Cortex of kidney (tissue), 1 donor: Measurements from ENCODE around the gene GSPT2.
"Not testable (repeated sequence)": the region's sequence is repeated elsewhere in the genome, so short reads cannot be mapped to it uniquely, and the experiment has no call there.

ENCODE experiments used
- DNase-seq: peaks from one replicate; lab custom pipeline; 2025; lab: John Stamatoyannopoulos, UW

Gene GSPT2

GRCh38 chrX:51743179-51743957 lies at the start of gene GSPT2:
Gene GSPT2, plus strand, starts transcription at chrX:51743442. Its CDS starts 185 bp downstream, at chrX:51743627.
- no peak for DNase-seq

- DNase-seq, result no peak
Measured at GRCh38 chrX:51694254-51694653, 49.0 kb upstream of the GSPT2 start.

DNA sequence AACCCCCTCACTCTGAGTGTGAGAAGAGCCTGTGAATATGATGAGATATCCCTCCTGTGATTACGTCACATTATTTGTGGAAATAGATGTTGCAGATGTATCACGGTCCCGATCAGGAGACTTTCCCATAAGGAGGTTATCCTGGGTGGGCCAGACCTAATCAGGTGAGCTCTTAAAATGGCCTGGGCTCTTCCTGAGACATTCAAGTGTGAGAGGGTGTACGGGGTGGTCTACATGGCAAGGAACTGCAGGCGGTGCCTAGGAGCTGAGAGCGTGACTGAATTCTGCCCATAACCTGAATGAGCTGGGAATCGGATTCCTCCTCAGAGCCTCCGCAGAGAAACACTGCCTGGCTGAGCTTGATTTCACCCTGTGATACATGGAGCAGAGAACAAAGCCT lies 45.8 kb upstream of the GSPT2 start:
- DNase-seq, result no peak

- DNase-seq, result not testable (repeated sequence)
Measured at GRCh38 chrX:51710277-51711164, 32.7 kb upstream of the GSPT2 start, which contains the start of gene CENPVL1. Gene CENPVL1, plus strand, starts transcription at chrX:51710512. Its CDS starts 0 bp downstream, at chrX:51710512.

DNA sequence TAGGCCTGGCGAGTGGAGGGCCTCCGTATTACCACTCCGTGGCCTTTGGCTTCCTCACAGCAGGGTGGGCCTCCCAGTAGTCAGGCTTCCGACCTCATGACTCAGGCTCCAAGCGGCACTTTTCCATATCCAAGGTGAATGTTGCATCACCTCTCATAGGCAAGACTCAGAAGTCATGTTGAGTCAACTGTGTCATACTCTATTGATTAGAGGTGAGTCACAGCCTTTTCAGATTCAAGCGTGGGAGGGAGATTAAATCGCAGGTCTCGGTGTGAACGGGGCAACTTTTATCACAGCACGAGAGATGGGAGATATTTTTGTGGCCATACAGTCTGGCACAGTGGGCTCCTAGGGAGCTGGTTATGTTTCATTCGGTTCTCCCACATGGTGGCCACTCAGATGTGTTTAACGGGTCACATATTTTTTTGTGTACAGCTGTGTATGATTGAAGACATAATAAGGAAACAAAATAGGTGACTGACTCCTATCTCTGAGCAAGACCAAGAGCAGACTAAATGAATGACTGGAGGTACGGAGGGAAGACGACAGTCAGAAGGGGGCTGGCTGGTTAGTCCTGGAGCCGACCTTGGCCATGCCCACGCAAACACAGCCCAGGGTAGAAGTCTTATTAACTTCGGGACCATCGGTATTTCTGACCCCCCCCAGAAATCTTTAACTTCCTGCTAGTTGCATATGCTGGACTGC lies 30.1 kb upstream of the GSPT2 start:
- DNase-seq, result not testable (repeated sequence)

- DNase-seq, result no peak
Measured at GRCh38 chrX:51728202-51728601, 15.0 kb upstream of the GSPT2 start.

- DNase-seq, result no peak
Measured at GRCh38 chrX:51737091-51737490, 6.2 kb upstream of the GSPT2 start.

- DNase-seq, result no peak
Measured at GRCh38 chrX:51742586-51742985, 656 bp upstream of the GSPT2 start.

DNA sequence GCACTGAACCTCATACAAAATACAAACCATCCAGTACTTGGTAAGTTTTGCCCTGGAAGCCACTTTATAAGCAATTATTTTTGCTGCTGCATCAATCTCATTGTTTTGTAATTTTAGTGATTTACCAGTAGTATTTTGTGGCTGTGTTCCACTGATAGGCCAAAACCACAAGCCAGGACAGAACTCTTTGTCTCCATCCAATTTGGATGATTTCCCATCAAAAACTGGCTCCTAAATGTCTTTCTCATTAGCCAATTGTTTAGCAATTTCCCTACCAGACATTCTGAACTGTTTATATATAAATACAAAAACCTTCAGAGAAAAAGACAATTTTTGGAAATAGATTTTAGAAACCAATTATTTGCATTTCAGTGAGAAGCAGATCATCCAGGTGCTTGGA lies 4.4 kb downstream of the GSPT2 start:
- DNase-seq, result no peak

DNA sequence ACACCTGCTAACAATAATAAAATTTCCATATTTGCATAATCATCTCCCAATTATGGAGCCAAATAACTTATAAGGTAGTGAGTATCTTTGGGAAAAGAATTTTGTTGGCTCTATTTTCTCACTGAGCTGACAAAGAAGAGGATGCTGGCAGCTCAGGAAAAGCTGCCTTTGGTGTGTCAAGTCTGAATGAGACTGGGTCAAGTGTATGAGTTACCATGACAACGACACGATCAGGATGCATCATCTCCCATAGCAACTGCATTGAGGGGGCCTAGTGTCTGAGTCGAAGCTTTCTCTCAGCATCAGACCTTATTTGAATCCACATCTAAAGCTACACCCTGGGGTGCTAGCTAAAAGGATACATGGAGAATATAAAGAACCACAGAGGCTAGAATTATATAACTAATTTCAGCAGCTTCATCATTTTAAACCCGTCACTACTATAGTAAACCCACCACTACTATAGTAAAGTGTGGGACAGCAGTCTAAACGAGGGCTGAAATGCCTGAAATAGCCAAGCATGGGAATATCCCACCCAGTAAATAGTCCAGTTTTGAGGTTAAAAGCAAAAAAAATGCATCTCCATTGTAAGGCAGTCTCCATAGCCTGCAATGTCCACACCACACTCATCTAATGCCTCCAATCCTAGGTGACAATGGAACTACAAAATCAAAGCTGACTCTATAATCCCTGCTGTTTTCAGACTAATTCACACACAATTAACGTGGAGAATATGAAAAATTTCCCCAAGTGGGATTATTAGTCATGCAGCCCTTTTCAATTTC lies 16.0 kb downstream of the GSPT2 start:
- DNase-seq, result no peak

DNA sequence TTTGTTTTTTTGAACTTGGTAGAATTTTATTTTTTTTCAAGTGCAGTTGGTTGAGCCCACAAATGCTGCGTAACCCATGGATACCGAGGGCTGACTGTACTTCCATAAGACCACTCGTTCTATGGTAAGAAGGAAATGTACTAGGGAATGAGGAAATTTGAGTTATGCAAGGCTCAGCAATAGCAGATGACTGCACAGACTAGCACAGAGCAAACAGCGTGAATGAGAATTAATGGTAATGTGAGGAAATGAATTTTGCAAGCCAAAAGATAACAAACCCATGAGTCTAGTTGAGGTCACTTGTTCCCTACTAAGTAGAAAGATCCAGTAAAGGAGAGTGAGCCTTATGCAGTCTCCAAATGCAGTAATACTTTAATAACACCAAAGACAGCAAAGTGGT lies 17.4 kb downstream of the GSPT2 start:
- no peak for DNase-seq

- DNase-seq, result no peak
Measured at GRCh38 chrX:51766546-51766945, 23.3 kb downstream of the GSPT2 start.

GRCh38 chrX:51776851-51777250 lies 33.6 kb downstream of the GSPT2 start:
- DNase-seq, result no peak

GRCh38 chrX:51779306-51779705 lies 36.1 kb downstream of the GSPT2 start:
- no peak for DNase-seq

DNA sequence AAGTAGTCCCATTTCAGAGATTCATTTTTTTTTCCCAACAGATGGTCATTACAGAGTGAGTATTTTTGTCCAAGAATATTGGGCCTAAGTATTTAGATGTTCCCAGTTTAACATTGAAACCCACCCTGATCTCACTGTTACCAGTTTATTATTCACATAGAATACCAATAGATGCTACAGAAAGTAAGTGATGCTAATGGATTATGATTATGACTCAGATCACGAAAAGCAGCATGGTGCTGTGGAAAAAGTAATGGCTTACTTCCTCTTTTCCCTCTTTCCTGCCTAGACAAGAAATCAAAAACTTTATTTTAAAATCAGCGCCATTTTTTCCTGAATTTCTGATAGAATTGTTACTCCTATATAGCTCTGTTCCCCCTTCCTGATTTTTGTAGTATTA lies 51.9 kb downstream of the GSPT2 start:
- DNase-seq, result no peak
